Epithelial cell of proximal tubule (primary cell): ENCODE data around the gene SLC25A12. TPM values are rescaled to one million over a fixed set of nuclear protein-coding genes. Genes with fewer than 3 reads are reported as not detected.

ENCODE experiments used
- DNase-seq: peaks from one replicate; pipeline ENCODE4 v3.0.0-alpha.2; 2011; ENCODE audit warnings: low read depth
- H3K4me3 ChIP-seq: 2 replicates; pipeline ENCODE4 v1.5.1; 2011; ENCODE audit warnings: low read depth, mild to moderate bottlenecking, low read length
- total RNA-seq: library from RNA; depleted of rRNA; stranded (reverse); fragments of >200 nt; gene quantifications from 2 replicates; pipeline ENCODE4 v1.2.3, GENCODE V29; 2015
- TF ChIP-seq, protein P1 (sequence below): conservative IDR thresholded peaks from 2 replicates; pipeline ENCODE4 v1.5.1; 2012; ENCODE audit warnings: low read depth, mild to moderate bottlenecking, low read length

SLC25A12 gene
- total RNA-seq, 1 donor from 2014 or later = 8.6 TPM

DNA sequence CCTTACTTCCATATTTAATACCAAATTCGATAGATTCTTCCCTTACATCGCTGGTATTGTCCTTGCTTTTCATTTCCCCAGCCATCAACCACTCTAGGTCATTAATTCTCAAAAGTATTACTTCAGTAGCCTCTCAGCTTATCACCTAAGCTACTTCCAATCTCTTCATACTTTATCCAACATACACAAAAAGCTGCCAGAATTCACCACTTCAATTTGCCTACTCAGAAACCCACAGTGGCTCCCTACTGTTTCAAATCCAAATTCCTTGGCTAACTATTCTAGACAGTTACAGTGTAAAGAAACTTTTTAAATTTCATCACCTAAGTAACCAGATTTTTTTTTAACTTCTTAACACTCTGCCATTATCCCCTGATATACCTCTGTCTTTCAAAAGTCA, 4.7 kb downstream of the SLC25A12 start:
- DNase-seq = no peak
- TF ChIP-seq, protein P1, sequence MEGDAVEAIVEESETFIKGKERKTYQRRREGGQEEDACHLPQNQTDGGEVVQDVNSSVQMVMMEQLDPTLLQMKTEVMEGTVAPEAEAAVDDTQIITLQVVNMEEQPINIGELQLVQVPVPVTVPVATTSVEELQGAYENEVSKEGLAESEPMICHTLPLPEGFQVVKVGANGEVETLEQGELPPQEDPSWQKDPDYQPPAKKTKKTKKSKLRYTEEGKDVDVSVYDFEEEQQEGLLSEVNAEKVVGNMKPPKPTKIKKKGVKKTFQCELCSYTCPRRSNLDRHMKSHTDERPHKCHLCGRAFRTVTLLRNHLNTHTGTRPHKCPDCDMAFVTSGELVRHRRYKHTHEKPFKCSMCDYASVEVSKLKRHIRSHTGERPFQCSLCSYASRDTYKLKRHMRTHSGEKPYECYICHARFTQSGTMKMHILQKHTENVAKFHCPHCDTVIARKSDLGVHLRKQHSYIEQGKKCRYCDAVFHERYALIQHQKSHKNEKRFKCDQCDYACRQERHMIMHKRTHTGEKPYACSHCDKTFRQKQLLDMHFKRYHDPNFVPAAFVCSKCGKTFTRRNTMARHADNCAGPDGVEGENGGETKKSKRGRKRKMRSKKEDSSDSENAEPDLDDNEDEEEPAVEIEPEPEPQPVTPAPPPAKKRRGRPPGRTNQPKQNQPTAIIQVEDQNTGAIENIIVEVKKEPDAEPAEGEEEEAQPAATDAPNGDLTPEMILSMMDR = no peak
- no peak overlapping the region for H3K4me3 ChIP-seq

DNA sequence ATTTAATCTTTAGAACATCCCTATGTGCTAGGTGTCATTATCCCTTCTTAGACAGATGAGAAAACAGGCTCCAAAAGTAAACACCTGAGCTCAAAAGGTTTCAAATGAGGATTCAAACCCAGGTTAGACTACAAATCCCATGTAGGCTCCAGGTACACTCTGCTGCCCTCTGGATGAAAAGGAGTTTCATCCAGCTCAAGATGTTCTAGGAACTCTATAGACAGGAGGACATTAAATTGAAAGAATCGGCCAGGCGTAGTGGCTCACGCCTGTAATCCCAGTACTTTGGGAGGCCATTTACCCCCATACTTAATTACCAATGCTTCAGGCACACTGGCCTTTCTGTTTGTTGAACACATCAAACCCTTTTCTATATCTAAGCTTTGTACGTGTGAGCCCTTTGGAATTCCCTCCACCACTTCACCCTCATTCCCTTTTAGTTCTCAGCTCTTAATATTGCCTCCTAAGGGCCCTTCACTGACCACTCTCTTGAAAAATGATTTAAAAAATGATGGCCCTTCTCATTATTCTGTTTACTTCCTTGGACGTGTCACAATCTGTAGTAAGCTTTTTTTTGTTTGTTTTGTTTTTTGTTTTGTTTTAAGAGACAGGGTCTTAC, 10.7 kb downstream of the SLC25A12 start:
- TF ChIP-seq, protein P1 = no peak
- H3K4me3 ChIP-seq = no peak overlapping the region
- no peak for DNase-seq

DNA sequence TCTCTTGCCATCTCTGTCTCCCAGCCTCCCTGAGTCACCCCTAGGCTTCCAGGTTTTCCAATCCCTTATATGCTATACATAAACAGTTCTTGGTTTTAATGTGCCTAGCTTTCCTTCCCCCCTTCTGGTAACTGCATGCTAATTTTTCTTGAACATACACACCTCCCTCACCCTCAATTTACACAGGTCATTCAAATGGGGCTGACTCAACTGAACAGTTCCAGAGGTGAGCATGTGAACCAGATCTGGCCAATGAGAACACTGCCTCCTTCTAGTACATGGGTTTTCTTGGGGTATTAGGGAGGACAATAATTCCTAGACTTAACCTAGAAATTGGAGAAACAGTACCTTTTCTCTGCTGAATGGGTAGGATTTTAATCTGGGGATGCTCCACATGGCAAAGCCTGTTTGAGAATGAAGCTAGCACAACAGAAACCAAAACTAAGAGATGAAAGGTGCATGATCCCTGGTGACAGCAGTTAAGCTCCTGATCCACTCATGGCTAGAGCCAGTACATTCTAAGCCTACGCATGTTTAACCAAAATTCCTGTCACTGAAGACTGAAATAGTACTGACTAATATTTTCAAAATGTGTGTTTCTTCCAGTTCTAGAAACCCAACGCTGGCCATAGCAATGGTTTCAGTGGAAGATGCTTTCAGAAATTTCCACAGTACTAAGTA, 11.8 kb downstream of the SLC25A12 start:
- no peak overlapping the region for H3K4me3 ChIP-seq
- TF ChIP-seq, protein P1 = no peak
- no peak for DNase-seq

DNA sequence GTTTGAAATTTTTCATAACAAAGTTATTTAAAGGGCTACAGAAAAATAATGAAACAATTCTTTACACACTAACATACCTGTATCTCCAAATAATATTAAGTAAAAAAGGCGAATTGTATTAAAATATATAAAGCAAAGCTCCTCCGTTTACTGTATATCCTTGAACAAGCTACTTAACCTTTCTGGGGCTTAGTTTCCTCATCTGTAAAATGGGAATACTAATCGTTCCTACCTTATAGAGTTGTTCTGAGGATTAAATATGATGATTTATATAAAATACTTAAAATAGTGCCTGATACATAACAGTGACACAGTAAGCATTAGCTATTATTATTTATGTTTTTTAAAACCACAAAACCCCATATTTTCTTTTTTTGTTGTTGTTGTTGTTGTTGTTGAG, 13.3 kb downstream of the SLC25A12 start:
- TF ChIP-seq, protein P1 = no peak
- DNase-seq = no peak
- H3K4me3 ChIP-seq = no peak overlapping the region

DNA sequence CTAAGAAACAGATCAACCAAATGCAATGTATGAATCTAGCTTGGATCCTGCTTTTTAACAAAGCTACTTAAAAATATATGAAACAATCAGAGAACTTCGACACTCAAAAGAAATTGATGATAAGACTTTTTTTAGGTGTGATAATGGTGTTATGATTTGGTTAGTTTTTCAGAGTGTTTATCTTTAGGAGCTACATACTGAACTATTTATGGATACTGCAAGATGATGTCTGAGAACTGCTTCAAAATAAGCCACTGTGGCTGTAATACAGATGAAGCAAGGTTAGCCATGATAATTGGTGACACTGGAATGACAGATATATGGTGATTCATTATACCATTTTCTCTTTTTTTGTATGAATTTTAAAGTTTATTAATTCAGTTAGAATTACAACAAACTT, 14.2 kb downstream of the SLC25A12 start:
- TF ChIP-seq, protein P1 = no peak
- H3K4me3 ChIP-seq = no peak overlapping the region
- DNase-seq = no peak

DNA sequence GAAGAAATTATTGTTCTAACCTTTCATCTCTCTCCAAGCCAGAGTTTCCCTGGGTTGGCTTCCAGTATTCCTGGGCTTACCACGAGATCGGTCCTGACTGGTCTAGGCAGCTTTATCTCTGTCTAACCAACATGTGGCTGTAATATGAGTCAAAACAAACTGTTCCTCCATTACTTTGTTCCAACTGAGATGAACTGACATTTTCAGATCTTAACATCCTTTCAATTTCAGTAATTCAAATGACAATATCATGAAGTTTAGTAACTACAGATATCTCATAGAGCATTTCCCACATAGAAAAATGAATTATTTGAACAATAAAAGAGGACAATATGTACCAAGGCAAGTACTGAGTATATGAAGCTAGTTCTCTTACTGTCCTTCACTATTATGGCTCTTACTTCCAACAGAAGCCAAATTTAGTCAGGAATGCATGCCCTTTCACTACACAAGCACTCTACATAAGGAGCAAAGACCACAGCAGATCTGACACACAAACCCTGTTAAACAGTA, 15.5 kb downstream of the SLC25A12 start:
- TF ChIP-seq, protein P1 = no peak
- no peak overlapping the region for H3K4me3 ChIP-seq
- no peak for DNase-seq
